HG03066 (cell line): ENCODE results near the gene CPLANE2.
"Not testable (repeated sequence)": the region's sequence is repeated elsewhere in the genome, so short reads cannot be mapped to it uniquely, and the experiment has no call there.

Source experiments
- ATAC-seq: cut with Tn5 transposase; IDR thresholded peaks from one replicate; pipeline ENCODE4 v1.9.1; 2021; ENCODE audit warnings: low read depth; ENCODE audit not compliant: unreplicated experiment

The CPLANE2 gene

DNA sequence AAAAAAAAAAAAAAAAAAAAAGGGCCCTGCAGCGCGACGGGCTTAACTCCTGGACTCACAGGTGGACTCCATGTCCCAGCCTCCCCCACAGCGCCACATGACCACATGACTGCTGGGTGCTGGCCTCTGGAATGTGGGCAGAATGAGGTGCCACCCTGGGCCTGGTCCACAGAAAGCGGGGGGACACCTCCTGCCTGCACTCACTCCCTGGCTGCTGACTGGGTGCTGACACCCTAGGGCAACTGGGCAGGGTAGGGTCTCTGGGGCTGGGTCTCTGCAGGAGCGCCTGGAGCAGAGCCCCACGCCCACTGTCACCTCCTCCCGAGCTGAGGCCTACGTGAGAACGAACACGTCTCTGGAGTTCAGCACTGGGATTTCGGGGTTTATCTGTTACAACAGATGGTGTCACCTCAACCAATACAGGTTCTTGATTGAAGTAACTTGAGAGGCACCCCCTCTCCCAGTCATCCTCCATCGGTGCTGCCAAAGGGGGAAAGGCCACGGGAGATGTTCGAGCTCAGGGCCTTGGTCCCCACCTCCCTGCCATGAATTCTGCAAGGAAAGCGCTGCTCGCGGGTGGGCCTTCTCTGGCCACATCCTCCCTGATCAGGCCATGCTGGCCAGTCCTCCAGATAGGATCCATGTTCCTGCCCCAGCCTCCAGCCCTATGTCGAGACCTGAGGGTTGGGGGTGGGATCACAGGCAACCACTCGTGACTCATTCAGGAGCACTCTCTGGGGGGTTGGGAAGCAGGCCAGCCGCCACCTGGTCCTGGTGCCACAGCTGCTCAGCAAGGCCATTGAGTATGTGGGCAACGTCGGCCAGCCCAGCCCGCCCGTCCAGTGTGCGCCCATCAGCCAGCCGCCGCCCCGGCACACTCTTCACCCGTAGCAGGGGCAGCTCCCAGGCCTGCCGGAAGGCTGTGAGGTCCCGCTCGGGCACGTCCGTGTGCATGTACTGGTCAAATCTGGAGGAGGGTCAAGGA is 5.4 kb downstream of the CPLANE2 start:
- ATAC-seq, result no peak

DNA sequence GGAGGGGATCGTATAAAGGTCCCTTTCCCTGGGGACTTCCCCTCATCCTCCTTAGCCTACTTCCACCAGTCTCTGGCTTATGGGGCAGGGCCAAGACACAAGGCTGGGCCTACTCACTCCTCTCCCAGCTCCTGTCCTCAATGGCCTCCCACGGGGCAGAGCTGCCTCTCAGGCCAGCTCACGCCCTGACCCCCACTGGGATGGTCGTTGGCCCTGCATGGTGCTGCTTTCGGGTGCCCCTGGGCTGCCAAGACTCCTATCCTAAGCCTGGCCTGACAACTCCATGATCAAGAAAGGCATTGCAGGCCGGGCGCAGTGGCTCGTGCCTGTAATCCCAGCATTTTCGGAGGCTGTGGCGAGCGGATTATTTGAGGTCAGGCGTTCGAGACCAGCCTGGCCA is 6.2 kb downstream of the CPLANE2 start:
- no peak for ATAC-seq

DNA sequence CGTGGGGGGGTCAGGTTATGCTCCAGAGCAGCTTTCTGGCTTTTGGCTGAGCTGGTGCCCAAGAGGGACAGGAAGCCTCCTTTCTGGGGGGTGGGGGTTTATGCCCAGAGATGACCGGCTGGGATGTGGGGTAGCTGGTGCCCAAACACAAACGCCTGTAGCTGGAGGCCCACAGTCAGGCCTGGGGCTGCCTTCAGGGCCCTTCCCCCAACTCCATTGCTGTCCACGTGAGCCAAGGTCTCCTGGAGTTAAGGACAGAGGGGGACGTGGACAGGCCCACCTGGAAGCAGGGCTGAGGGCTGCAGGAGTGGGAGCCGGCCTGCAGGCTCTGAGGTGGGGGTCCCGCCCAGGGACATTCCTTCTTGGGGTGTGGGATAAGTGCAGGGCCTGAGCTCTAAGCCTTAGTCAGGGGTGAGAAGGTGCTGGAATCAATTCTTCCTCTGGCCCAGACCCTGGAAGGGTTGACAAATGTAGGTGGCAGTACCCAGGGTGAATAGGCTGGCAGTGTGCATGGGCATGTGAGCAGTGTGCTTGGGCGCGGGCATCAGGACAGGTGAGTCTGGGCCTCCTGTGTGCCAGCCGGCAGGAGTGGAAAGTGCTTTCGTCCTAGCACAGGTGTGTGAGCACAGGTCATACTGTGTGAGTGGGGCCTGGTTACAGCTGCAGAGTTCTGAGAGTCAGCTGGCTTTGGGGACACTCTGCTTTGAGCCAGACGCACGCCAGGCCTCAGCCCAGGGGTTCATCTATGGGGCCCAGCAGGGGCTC is 6.8 kb downstream of the CPLANE2 start:
- no peak for ATAC-seq

DNA sequence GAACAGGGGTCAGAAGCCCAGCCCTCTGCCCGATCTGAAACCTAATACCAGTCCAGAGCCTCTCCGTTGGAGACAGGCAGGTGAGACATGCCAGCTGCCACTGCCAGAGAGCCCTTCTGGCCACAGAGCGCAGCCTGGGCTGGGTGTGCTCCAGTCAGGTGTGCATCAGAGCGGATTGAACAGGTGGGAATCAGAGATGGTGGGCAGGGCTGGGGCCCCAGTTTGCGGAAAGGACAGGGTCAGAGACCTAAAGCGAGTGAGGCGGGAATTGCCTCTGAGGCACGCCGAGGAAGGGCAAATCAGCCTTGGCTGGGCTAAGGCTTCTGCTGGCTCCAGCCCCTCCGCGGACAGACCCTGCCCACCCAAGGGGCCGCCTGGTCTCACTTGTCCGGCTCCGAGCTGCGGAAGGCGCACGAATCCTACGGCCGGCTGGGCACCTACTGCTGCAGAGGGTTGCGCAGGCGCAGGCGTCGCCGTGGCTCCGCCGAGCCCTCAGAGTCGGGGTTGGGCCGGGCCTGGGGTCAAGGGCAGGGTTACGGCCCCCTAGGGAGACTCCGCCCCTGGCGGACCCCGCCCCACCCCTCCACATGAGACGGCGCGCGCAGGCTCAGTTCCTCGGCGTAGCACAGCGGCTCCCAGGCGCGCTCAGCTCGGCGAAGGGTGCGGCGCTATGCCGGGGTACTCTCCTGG is 10.3 kb downstream of the CPLANE2 start:
- ATAC-seq, result no peak

DNA sequence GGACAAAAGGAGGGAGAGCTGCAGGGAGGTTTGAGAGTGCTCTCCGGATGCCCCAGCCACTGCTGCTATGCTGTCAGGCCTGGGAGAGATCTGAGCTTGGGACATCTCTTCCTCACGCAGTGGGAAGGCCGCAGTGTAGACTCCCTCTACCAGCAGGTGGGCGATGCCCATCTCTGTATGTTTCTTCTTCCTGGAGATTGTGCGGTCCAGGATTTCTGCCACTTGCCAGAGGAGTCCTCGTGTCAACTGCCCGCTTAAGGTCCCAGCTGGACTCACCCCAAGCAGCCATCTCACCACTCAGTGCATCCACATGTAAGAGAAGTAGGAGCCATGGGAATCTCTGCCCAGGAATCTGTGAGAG is 10.9 kb downstream of the CPLANE2 start:
- no peak for ATAC-seq

DNA sequence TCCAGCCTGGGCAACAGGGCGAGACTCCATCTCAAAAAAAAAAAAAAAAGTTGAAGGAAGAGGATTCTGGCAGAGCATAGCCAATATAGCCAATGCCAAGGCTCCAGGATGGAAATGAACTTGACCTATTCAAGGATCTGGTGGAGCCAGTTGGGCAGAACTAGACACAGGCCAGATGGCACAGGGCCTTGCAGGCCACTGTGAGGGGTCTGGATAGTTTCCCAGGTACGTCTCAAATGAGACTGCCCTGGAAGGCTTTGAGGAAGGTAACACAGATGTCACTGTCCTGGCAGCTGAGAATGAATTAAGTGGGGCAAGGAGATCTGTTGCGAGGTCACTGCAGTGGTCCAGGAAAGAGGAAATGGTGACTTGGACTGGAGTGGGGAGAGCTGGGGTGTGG is 12.5 kb downstream of the CPLANE2 start:
- no peak for ATAC-seq

DNA sequence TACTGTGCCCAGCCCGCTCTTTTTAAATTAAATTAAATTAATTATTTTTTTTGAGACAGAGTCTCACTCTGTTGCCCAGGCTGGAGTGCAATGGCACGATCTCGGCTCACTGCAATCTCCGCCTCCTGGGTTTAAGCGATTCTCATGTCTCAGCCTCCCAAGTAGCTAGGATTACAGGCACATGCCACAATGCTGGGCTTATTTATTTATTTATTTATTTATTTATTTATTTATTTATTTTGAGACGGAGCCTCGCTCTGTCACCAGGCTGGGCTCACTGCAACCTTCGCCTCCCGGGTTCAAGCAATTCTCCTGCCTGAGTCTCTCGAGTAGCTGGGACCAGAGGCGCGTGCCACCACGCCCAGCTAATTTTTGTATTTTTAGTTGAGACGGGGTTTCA is 14.3 kb downstream of the CPLANE2 start:
- not testable (repeated sequence) for ATAC-seq

DNA sequence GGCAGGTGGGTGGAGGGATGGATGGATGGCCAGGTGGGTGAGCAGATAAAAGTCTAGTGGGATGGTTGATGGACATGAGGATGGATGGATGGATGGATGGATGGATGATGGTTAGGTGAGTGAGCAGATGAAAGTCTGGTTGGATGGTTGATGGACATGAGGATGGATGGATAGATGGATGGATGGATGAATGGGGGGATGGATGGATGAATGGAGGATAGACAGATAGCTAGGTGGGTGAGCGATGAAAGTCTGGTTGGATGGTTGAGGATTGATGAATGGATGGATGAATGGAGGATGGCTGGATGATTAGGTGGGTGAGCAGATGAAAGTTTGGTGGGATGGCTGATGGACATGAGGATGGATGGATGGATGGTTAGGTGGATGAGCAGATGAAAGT is 15.5 kb downstream of the CPLANE2 start:
- ATAC-seq, result no peak

DNA sequence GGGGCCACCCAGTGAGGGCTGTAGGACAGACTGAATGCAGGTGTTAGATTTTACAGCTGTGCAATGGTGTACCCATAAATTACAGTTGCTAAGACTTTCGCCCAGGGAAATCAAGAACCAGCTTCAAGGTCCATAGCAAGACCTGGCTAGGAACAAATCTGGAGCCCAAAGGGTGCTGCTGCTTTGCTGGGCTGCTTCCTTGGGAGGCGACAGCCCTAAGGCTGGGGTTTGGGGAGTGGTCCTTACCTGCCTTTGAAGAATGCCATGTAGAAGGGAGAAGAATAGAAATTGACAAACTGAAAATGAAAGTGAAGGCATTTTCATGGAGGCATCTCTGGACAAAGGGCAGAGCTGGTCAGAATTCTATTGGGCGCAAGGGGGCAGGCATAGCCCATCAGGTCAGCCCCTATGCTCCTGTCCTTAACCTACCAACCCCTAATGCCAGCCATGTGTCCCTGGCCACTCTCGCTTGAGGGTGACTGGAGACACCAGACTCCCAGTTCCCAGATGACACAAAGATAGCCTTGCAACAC is 16.9 kb downstream of the CPLANE2 start:
- ATAC-seq, result no peak

DNA sequence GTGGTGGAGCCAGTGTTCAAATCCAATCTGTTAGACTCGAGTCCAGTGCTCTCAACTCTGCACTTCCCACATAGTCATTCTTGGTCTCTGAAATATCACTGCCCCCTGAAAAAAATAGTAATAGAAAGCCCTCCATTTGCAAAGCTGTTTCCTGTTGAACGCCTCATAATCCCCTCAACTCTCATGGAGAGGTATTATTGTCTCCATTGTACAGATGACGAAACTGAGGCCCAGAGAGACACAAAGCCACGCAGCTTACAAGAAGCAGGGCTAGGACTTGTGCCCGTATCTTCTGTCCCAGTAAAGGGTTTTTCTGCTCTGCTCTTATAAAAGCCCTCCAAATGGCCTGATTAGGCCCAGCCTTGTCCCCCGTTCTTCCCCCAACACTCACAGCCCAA is 18.3 kb downstream of the CPLANE2 start:
- no peak for ATAC-seq

DNA sequence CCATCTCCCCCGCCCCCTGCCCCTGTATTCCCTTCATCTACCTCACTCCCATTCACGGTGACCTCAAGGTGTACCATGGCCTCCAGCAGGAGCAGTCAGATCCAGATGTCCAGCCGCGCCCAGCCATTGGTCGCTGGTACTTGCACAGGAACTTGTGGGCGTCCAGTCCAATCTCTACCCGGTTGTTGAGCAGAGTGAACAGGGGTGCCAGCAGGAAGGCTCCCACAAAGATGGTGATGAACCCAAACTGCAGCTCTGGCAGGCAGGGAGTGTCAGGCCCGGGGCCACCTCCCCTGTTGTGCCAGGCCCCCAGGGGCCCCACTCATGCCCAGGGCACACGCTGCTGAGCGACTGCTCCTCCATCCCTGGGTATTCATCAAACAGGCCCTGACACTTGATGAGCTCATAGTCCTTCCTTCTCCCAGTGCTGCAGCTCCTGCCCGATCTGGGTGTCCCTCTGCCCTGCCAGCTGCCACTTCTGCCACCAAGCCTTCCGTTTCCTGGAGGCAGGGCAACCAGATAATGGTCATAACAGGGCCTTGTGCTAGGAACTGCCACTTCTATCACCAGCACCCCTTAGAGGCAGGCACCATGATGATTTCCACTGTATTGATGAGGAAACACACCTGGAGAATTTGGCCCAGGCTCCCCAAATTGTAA is 18.8 kb downstream of the CPLANE2 start:
- no peak for ATAC-seq

DNA sequence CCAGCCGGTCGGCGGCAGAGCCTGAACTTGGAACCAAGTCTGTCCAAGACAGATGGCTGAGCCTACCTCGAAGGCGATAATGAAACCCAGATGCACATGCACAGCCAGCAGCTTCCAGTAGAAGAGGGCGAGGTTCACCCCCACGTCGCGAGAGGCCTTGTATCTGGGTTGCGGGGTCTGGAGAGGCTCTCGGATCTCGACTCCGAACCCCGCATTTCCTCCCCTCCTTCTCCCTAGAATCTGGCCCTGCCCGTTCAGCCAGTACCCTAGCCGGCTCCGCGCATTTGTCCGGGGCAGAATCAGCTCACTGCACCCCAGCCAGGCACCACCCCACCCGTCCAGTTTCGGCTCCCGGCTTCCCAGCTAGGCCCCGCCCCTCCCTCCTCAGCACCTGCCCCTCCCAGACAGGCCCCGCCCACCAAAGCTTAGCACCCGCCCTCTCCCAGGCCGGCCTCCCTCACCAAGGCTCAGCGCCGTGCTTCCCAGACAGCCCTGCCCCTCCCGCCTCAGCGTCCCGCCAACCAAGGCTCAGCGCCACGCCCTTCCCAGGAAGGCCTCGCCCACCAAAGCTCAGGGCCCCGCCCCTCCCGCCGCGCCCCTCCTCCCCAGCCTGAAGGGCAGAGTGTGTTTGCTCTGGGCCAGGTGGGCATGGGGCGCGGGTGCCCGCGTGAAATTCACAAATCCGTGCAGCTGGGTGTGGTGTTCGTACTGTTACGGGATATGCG is 19.8 kb downstream of the CPLANE2 start:
- peak; percentile 90 for ATAC-seq

DNA sequence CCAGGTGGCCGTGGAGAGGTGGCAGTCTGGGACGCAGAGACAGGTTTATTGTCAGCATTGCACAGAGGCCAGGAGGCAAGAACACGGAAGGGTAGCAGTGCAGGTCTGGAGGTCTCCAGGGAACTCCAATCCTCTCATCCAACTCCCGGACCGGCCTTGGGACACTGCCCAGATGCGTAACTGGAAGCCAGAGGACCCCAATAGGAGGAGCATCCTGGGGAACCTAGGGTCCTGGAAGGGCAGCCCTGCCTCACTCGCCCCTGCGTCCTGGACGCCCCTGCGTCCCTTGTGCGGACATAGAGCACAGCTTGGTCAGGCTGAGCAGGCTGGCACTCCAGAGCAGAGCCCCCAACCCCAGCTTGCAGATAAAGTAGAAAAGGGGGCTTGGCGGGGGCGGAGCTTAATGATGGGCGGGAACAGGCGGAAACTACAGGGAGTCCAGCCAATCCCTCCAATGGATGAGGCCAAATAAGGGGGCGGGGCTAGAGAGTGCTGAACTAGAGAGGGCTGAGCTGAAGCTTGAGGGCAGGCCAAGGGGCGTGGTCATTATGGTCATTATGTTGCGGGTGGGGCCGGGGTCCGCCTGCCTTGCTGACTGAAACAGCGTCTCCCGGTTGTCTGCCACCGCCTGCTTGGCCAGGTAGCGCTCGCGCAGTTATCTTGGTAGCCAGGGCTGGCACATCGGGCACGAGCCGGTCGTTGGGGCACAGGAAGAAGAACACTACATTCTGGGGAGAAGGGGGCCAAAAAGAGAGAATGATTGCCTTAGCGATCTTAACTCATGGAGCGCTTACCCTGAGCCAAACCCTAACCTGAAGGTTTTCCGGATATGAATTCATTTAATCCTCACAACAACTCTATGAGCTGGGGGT is 20.9 kb downstream of the CPLANE2 start:
- ATAC-seq, result peak; percentile 55

DNA sequence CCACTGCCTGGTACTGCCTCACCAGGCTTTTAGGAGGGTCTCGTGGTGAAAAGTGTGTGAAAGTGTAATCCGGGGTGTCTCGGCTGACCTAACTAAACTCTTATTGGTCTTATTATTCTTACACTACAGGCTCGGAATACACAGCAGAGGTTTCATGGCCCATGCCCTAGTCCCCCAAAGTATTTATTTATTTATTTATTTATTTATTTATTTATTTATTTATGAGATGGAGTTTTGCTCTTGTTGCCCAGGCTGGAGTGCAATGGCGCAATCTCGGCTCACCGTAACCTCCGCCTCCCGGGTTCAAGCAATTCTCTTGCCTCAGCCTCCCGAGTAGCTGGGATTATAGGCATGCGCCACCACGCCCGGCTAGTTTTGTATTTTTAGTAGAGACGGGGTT is 21.7 kb downstream of the CPLANE2 start:
- ATAC-seq, result not testable (repeated sequence)

DNA sequence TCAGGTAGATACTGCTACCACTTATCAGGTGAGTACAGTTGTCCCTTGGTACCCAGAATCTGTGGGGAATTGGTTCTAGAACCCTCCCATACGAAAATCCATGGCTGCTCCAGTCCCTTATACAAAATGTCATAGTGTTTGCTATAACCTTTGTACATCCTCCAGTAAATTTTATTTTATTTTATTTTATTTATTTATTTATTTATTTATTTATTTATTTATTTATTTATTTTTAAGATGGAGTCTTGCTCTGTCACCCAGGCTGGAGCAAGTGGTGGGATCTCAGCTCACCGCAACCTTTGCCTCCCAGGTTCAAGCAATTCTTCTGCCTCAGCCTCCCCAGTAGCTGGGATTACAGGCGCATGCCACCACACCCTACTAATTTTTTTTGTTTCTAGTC is 23.4 kb downstream of the CPLANE2 start:
- ATAC-seq, result not testable (repeated sequence)

DNA sequence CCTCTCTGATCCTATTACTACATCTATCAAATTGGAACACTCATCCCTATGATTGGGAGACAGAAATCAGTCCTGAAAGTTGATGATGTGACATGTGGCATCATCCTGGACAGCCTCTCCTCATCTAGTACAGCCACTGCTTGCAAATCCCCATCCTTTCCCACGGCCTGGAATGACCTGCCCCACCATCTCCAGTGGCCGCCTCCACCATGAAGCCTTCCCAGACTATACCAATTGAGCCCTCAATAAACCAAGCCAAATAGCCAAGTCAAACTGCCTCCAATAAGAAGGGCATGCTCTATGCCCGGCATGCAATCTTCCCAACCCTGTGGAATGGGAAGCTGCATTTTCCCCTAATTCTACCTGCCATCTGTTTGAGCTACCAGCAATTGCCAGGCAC is 24.0 kb downstream of the CPLANE2 start:
- ATAC-seq, result no peak

DNA sequence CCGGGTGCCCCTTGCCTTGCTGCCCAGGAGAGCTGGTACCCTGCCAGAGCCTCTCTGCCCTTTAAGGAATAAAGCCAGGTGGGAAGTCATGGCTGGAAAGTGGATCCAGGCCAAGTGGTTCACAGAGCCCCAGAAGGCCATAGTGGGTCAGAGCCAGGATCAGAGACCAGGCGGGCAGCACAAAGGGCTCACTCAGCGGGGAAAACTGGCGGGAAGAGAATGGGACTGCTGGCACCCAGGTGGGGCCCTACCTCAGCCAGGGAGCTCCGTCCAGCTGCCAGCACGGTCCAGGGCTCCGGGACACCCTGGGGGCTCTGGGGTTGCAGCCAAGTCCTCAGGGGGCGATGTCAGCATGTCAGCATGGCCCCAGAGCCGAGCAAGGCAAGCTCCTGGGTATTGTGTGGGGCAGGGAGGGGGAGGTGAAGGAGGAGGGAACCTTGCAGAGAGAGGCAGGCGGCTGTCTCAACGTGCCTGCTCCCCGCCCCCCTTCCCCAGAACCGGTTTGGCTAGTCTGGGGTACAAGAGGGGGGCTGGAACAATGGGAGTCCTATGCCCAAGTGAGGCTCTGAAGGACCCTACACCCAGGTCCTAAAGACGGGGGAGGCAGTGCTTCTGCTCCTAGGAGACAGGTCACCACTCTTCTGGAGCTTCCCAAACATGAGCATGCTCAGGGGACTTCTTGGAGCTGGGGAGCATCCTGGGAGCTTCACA is 24.6 kb downstream of the CPLANE2 start, which contains the start of gene ARHGEF19:
ARHGEF19 (minus strand) TSS at position 402 of the 711 bp plus-strand sequence. CDS start 3,598 bp downstream, outside the sequence.
- ATAC-seq, result no peak

DNA sequence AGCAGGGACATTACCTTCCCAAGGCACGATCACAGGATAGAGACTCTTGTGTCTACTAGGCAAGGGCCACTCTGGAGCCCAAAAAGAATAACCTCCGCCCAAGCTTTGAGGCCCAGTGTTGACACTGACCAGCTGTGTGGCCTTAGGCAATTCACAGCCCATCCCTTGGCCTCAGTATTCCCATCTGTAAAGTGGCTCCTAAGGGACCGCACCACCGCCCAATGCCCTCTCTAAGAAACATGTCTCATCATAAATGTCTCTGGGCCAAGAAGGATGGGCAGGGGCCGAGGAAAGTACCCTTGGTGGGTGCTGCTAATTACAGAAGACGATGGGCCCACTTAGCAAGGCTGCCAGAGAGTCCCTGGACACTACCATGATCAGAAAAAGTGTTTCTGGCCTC is 25.2 kb downstream of the CPLANE2 start:
- ATAC-seq, result no peak
